ENCODE measurements around the gene SDK1.
"Not testable (repeated sequence)": the region's sequence is repeated elsewhere in the genome, so short reads cannot be mapped to it uniquely, and the experiment has no call there.

Gene SDK1

GRCh38 chr7:4225881-4226523, 925.0 kb downstream of the SDK1 start:
- in situ Hi-C loops (cut with HindIII; ENCODE audit: low sequenced_read_pairs), result no loop called here

DNA sequence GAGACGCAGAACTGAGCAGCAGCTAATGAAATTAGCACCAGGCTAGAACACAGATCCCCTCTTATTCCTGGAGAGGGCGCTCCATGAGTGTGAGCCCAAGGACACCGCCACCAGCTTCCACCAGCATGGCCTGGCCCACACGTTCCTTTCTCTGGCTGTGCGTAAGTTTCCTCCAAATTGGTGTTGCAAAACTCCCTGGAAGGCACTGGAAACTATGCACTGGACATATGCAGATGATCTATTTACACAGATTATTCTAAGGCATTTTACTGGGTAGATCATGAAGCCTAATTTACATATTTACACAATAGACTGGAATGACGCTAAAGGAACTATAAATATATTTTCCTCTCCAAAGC, 925.5 kb downstream of the SDK1 start:
- in situ Hi-C loops (cut with HindIII; ENCODE audit: low sequenced_read_pairs), result no loop called here

DNA sequence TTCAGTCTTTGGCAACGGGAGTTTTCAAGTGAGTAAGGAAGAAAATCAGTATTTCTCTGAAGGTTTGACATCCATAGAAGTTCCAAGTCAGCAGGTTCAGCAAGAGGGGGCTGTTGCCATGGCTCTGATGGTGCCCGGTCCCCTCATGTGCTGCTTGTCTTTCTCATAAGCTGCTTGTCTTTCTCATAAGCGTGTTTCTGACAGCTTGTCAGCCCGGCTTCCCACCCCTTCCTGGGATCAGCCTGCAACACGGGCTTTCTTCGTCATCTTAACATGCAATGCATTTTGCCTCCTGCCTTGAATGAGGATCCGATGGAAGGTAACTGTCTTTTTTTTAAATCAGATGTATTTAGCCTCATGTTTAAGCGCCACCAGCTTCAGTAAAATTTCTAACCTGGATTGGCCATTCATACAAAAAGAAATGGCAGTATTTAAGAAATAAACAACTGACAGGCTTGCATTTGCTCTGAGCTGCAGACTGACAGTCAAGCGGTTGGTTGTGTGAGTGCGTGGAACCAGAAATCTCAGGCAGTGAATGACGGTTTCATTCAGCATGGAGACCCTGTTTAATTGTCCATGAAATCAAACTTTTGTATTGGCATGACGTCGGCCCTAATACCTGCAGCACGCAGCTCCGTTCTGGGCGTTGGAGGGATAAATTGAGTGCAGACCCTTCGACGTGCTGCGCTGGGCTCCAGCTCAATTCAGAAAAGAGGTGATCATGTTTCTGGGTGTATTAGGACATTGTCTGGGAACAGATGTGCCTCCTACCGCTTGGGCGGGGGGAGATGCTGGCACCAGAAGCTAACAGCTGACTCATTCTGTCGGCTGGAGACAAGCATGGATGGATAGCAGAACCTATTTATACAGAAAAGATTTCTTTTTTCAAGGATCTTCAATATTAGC, 926.3 kb downstream of the SDK1 start:
- in situ Hi-C loops (cut with HindIII; ENCODE audit: low sequenced_read_pairs), result no loop called here

DNA sequence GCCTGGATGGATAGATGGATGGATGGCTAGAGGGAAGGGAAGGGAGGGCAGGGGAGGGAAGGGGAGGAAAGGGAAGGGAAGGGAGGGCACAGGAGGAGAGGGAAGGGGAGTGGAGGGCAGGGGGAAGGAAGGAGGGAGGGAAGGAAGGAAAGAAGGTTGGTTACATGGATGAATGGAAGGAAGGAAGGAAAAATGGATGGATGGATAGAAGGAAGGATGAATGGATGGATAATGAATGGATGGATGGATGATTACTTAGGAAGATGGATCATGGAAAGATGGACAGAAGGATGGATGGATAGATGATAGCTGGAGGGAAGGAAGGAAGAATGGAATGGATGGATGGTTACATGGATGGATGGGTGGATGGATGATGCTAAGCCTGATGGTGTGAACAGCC, 929.3 kb downstream of the SDK1 start:
- in situ Hi-C loops (cut with HindIII; ENCODE audit: low sequenced_read_pairs), result no loop called here

DNA sequence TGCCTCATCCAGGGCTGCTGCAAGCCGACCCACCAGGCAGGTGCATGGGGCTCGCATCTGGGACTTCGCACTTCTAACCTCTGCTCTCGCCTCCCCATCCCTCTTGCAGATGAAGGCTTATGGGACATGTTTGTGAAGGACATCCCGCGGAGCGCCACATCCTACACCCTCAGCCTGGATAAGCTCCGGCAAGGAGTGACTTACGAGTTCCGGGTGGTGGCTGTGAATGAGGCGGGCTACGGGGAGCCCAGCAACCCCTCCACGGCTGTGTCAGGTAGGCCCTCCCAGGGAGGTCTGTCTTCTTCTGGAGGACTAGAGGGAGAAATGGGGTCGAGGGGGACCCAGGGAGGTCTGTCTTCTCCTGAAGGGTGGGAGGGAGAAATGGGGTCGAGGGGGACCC, 932.1 kb downstream of the SDK1 start:
- in situ Hi-C loops (cut with HindIII; ENCODE audit: low sequenced_read_pairs), result no loop called here

- in situ Hi-C loops (cut with HindIII; ENCODE audit: low sequenced_read_pairs), result no loop called here
Measured at GRCh38 chr7:4233621-4234497, 932.8 kb downstream of the SDK1 start.

- in situ Hi-C loops (cut with HindIII; ENCODE audit: low sequenced_read_pairs), result no loop called here
Measured at GRCh38 chr7:4234498-4234855, 933.4 kb downstream of the SDK1 start.

DNA sequence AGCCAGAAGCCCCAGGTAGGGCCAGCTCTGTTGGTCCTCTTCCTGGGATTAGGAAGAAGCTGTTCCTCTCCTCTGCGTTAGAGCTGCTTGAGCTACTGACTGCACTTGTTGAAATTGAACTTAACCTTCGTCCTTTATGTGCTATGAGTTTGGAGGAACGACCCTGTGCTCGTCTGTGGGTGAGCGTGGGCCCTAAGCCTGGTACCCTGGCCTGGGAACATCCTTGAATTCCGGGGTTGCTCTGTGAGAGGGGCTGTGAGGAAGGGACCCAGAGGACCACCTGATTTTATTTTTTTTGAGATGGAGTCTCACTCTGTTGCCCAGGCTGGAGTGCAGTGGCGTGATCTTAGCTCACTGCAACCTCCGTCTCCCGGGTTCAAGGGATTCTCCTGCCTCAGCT, 933.8 kb downstream of the SDK1 start:
- in situ Hi-C loops (cut with HindIII; ENCODE audit: low sequenced_read_pairs), result no loop called here

GRCh38 chr7:4235596-4235995, 934.5 kb downstream of the SDK1 start:
- in situ Hi-C loops (cut with HindIII; ENCODE audit: low sequenced_read_pairs), result no loop called here

GRCh38 chr7:4236389-4236788, 935.3 kb downstream of the SDK1 start:
- in situ Hi-C loops (cut with HindIII; ENCODE audit: low sequenced_read_pairs), result no loop called here

DNA sequence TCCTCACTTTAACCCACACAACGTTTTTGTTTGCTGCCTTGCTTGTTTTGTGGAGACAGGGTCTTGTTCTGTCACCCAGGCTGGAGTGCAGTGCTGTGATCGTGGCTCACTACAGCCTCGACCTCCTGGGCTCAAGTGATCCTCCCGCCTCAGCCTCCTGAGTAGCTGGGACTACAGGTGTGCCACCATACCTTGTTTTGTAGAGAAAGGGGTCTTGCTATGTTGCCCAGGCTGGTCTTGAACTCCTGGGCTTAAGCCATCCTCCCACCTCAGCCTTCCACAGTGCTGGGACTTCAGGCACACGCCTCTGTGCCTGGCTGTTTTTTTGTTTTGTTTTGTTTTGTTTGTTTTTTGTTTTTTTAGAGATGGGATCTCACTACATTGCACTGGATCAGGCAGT, 935.8 kb downstream of the SDK1 start:
- in situ Hi-C loops (cut with HindIII; ENCODE audit: low sequenced_read_pairs), result not testable (repeated sequence)

GRCh38 chr7:4237296-4238235, 936.5 kb downstream of the SDK1 start:
- in situ Hi-C loops (cut with HindIII; ENCODE audit: low sequenced_read_pairs), result no loop called here

- in situ Hi-C loops (cut with HindIII; ENCODE audit: low sequenced_read_pairs), result no loop called here
Measured at GRCh38 chr7:4238861-4239260, 937.8 kb downstream of the SDK1 start.

DNA sequence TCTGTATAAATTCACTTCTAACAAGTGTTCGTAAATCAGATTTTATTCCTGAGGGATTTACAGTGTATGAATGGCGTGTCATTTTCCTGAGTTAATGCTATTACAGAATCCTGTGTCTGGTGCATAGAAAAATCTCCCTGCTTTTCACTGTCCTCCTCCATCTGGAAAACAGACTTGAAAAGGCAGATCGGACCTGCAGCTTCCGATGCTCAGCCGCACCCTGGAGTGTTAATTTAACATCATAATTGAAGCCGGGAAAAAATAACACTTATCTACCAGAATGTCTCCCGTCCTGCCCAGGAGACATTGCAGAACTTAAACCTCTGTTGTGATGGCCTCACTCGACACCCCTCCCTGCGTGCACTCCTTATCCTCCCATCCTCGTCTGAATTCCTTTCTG, 939.0 kb downstream of the SDK1 start:
- in situ Hi-C loops (cut with HindIII; ENCODE audit: low sequenced_read_pairs), result no loop called here

GRCh38 chr7:4240520-4241303, 939.7 kb downstream of the SDK1 start:
- in situ Hi-C loops (cut with HindIII; ENCODE audit: low sequenced_read_pairs), result no loop called here

GRCh38 chr7:4241304-4241612, 940.2 kb downstream of the SDK1 start:
- in situ Hi-C loops (cut with HindIII; ENCODE audit: low sequenced_read_pairs), result no loop called here

DNA sequence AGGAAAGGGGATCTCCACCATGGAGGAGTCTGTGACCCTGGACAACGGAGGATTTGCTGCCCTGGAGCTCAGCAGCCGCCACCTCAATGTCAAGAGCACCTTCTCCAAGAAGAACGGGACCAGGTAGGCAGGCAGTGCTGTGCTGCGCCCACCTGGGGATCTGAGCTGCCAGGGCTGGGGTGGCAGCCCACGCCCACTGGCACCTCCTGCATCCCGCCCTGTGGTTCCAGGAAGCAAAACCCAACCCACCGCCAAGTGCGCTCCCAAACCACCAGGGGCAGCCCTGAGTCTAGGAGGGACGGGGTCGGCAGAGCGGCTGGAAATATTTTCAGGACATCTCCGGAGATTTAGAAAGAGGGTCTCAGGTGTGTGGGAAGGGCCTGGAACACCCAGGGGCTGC, 940.7 kb downstream of the SDK1 start:
- in situ Hi-C loops (cut with HindIII; ENCODE audit: low sequenced_read_pairs), result no loop called here

DNA sequence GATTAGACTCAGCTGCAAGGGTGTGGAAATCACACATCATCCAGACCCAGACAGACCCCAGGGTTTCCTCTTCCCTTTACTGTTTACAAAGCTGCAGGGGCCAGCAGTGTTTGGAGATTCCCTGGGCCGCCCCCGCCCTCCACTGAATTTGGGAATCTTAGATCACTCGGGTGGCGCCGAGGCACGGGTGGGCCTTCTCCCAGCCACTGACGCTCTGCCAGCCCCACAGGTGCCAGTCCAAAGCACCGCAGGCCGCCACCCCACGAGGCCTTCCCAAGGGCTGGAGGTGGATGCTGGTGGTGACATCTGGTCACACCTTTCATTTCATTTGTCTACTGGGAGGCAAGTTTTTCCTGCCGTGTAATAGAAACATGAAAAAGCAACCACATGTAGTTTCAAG, 941.7 kb downstream of the SDK1 start:
- in situ Hi-C loops (cut with HindIII; ENCODE audit: low sequenced_read_pairs), result no loop called here

DNA sequence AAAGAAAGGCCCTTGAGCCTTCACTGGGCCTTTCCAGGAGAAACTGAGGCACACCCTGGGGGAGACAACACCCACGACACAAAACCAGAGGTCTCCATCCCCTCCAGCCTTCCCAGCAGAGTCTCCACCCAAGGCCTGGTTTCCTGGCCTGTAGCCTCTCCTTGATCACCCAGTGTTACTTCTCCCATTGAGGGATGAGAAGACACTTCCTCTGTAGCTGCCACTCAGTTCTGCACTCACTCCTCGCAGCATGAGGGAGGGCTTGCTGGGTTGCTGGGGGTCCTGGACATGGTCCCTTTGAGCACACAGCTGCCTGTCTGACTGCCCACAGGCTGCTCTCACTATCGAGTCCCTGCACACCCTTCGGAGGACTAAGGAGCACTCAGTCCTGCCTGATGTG, 943.0 kb downstream of the SDK1 start:
- in situ Hi-C loops (cut with HindIII; ENCODE audit: low sequenced_read_pairs), result no loop called here

- in situ Hi-C loops (cut with HindIII; ENCODE audit: low sequenced_read_pairs), result no loop called here
Measured at GRCh38 chr7:4244635-4245034, 943.6 kb downstream of the SDK1 start.

Measured in DLD1 (cell line).